ENCODE results near the gene ACAA2. TPM values are rescaled to one million over a fixed set of nuclear protein-coding genes. Genes with fewer than 3 reads are reported as not detected.

ACAA2 gene
- total RNA-seq, 1 donor from 2014 or later: 100 TPM

DNA sequence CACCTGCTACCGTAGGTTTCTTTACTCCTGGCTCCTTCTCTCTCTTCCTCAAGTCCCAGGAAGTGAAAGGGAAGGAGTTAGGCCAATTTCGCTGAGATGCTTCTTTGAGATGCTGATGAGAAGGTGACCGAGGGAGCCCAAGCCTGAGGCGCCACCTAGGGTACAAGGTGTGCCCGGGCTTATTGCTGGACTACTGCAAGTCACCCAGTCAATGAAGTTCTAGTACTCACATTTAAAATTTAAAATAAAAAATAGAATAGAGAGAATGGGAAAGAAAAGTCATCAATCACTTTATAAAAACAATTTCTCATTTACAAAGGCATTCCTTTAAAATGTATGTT, 45.3 kb downstream of the ACAA2 start:
- Mint-ChIP-seq H3K27me3 (peaks cover 5% of the 10 kb centered on the region), H3K4me3 (ENCODE audit: low read depth) (no peak overlapping the region), H3K27ac (no peak overlapping the region), H3K9me3 (ENCODE audit: low read depth) (no peaks in the 10 kb centered on the region), H3K36me3 (ENCODE audit: insufficient read depth) (no peaks in the 10 kb centered on the region), H3K4me1 (ENCODE audit: low read depth) (no peaks in the 10 kb centered on the region)
- DNase-seq (ENCODE audit: low spot score, unreplicated experiment): peak; percentile 44
- TF ChIP-seq, protein P1, sequence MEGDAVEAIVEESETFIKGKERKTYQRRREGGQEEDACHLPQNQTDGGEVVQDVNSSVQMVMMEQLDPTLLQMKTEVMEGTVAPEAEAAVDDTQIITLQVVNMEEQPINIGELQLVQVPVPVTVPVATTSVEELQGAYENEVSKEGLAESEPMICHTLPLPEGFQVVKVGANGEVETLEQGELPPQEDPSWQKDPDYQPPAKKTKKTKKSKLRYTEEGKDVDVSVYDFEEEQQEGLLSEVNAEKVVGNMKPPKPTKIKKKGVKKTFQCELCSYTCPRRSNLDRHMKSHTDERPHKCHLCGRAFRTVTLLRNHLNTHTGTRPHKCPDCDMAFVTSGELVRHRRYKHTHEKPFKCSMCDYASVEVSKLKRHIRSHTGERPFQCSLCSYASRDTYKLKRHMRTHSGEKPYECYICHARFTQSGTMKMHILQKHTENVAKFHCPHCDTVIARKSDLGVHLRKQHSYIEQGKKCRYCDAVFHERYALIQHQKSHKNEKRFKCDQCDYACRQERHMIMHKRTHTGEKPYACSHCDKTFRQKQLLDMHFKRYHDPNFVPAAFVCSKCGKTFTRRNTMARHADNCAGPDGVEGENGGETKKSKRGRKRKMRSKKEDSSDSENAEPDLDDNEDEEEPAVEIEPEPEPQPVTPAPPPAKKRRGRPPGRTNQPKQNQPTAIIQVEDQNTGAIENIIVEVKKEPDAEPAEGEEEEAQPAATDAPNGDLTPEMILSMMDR (IDR thresholded peaks at IDR 0.05; ENCODE audit: unreplicated experiment): peak; percentile 84

DNA sequence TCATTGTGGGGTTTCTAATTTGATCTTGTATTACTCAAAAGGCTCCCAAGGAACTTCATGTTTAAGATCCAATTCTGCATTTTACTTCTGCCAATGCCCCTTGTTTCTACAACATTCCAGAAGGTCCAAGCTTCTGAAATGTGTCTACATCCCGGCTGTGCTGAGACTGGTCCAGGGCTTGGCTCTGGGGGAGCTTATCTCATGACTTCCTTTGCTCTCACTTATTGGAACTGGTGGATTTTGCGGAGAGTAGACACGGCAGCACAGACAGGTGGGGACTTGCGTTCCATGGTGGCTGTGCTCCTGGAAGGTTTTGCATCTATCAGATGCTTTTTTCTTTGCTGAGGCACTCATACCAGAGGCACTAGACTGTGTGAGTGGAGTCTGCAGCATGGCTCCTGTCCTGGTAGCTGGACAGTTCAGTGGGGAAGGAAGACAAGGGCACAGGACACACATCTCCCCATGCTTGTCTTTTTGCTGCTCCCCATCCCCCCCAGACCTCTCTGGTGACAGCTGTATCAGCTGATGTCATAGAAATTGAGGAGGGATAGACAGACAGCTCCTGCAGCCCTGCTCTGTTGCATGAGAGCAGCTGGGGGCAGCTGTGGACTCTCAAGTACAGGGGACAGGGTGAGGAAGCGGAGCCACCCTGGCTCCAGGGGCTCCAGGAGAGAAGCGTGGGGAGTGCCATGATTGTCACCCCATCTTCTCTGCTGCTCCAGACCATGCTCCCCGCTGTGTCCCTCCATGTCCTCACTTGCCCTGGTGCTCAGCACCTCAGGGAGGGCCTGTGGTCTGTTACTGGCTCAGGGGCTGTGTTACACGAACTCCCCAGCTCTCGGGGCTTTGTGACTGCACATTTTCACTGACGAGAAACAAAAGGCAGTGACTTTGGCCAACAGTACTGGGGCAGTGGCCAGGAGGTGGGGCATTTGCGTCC, 46.0 kb downstream of the ACAA2 start:
- no peaks in the 10 kb centered on the region for H3K4me1 Mint-ChIP-seq (ENCODE audit: low read depth)
- no peaks in the 10 kb centered on the region for H3K36me3 Mint-ChIP-seq (ENCODE audit: insufficient read depth)
- TF ChIP-seq, protein P1 (IDR thresholded peaks at IDR 0.05; ENCODE audit: unreplicated experiment): no peak
- peaks cover 5% of the 10 kb centered on the region for H3K27me3 Mint-ChIP-seq
- H3K9me3 Mint-ChIP-seq (ENCODE audit: low read depth): no peaks in the 10 kb centered on the region
- no peak overlapping the region for H3K4me3 Mint-ChIP-seq (ENCODE audit: low read depth)
- no peak for DNase-seq (ENCODE audit: low spot score, unreplicated experiment)
- H3K27ac Mint-ChIP-seq: no peak overlapping the region

GRCh38 chr18:49766646-49767045, 46.7 kb downstream of the ACAA2 start:
- TF ChIP-seq, protein P1 (IDR thresholded peaks at IDR 0.05; ENCODE audit: unreplicated experiment): no peak
- DNase-seq (ENCODE audit: low spot score, unreplicated experiment): no peak
- Mint-ChIP-seq H3K36me3 (ENCODE audit: insufficient read depth) (no peaks in the 10 kb centered on the region), H3K9me3 (ENCODE audit: low read depth) (no peaks in the 10 kb centered on the region), H3K27ac (no peak overlapping the region), H3K4me1 (ENCODE audit: low read depth) (no peaks in the 10 kb centered on the region), H3K4me3 (ENCODE audit: low read depth) (no peak overlapping the region), H3K27me3 (peaks cover 5% of the 10 kb centered on the region)

DNA sequence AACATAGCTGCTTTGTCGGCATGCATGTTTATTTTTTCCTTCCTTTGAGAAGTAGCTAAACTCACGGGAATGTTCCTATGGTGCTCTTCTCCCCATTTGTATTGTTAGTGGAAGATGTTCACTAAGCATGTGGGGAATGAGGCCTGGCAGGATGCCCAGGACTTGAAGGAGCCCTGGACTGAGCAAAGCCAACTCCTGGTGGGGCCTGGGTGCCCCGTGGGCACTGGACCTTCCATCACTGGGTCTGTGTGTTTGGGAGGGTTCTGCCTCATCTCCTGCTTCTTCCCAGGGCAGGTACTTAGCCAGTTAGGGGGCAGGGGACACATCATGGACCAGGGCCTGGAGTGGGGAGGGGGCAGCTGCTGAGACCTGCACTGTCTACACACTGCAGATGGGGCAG, 49.3 kb downstream of the ACAA2 start:
- no peak for DNase-seq (ENCODE audit: low spot score, unreplicated experiment)
- Mint-ChIP-seq H3K27ac (no peak overlapping the region), H3K4me1 (ENCODE audit: low read depth) (no peaks in the 10 kb centered on the region), H3K9me3 (ENCODE audit: low read depth) (no peaks in the 10 kb centered on the region), H3K27me3 (peaks cover 3% of the 10 kb centered on the region), H3K36me3 (ENCODE audit: insufficient read depth) (no peaks in the 10 kb centered on the region), H3K4me3 (ENCODE audit: low read depth) (no peak overlapping the region)
- TF ChIP-seq, protein P1 (IDR thresholded peaks at IDR 0.05; ENCODE audit: unreplicated experiment): no peak

DNA sequence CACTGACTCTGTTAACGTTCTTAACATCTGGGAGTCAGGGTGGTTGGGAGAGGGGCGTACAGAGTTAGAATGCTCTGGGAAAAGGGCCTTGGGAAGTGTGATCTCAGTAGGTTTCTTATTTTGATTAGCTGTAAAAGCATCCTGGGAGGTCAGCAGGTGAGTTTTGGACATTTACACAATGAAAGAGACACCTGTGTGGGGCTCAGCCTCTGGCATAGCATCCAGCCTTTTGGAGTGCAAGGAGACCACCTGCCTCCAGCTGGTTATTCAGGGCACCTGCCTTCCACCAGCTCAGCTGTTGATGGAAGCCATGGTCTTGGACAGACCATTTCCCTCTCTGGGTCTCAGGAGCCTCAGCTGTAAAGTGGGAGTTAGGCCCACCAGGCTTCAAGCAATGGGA, 49.7 kb downstream of the ACAA2 start:
- DNase-seq (ENCODE audit: low spot score, unreplicated experiment): no peak
- H3K36me3 Mint-ChIP-seq (ENCODE audit: insufficient read depth): no peaks in the 10 kb centered on the region

More for the DNA sequence above, 49.7 kb downstream of the ACAA2 start:
- H3K4me3 Mint-ChIP-seq (ENCODE audit: low read depth): no peak overlapping the region
- no peaks in the 10 kb centered on the region for H3K4me1 Mint-ChIP-seq (ENCODE audit: low read depth)
- peaks cover 3% of the 10 kb centered on the region for H3K27me3 Mint-ChIP-seq
- TF ChIP-seq, protein P1 (IDR thresholded peaks at IDR 0.05; ENCODE audit: unreplicated experiment): no peak
- no peaks in the 10 kb centered on the region for H3K9me3 Mint-ChIP-seq (ENCODE audit: low read depth)
- H3K27ac Mint-ChIP-seq: no peak overlapping the region

Data from progenitor cell of endocrine pancreas (in vitro differentiated cells).